Fibroblast of gingiva (primary cell): ENCODE results near the gene CRACR2B.

Experiments
- DNase-seq: peaks from one replicate; pipeline ENCODE4 v3.0.0-alpha.2; 2011; ENCODE audit warnings: low read depth

CRACR2B gene

DNA sequence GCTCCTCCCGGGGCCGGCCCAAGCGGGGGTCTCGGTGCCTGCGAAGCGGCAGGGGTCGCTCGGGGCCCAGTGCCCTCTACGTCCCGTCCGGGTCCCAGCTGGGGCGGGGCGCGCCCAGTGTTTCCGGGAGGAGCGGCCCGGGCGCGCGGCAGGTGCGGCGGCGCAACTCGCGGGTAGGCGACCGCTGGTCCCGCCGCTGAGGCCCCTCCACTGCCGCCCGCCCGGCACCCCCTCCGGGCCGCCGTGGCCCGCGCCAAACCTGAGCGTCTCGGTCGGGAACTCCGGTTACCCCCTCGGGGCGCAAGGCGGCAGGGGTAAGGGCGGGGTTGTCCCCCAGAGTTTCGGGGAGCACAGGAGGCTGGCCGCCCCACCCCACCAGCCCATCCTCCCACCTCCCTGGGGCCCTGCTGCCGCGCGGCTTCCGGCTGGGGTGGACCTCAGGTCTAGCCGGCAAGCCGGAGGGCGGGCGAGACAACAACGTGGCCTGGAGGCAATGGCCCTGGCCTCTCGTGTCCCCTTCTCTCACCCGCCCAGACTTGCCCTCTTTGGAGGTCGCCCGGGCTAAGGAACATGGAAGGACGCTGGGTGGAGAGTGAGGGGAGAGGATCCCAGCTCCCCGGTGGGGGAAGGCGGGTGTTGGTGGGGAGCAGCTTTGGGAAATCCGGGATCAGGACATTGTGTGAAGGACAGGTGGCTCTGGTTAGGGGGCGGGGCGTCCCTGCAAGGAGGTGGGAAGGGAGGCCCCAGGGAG is 398 bp upstream of the CRACR2B start:
- DNase-seq = no peak

DNA sequence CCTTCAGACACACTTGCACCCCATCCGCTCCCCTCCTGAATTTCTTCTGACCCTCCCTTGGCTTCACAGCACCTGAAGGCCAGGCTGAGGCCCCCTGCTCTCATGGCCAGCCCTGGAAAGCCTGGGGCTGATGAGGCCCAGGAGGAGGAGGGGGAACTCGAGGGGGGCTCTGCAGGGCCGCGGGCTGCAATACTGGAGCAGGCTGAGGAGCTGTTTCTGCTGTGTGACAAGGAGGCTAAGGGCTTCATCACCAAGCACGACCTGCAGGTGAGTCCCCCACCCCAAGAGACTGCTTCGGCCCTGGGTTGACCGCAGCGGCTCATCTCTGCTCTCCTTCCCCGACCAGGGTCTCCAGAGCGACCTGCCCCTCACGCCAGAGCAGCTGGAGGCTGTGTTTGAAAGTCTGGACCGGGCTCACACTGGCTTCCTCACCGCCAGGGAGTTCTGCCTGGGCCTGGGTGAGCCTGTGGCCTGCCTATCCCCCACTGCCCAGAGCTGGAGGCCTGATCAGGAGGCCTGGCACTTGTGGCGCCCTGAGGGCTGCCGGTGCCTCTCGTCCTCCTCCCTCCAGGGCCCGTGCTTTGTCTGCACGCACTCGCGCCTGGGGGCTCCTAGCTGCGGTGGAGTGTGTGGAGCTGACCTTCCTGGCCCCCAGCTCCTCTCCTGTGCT is 922 bp downstream of the CRACR2B start:
- DNase-seq = no peak

DNA sequence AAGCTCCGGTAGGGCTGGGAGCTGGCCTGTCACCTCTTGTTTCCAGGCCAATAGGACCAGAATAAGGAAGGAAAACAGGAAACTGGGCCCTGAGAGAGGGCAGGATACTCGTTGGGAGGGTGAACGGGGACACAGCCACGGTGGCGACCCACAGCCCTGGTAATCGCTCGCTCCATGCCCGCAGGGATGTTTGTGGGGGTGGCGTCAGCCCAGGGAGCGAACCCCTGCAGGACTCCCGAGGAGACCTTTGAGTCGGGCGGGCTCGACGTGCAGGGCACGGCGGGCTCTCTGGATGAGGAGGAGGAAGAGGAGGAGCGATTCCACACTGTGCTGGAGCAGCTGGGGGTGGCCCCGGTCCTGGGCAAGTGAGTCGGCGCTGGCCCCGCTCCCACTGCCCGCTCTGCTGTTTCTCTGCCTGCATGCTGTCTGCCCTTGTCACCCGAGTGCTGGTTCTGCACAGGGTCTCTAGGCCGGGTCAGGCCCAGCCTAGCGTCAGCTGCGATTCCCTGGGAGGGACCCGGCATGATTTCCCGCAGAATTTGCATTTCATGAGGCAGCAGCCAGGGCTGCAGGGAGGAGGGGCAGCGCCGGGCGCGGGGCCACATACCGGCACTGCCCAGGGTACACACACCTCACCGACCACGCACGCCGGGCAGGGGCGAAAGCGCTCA is 1.6 kb downstream of the CRACR2B start:
- DNase-seq = no peak

DNA sequence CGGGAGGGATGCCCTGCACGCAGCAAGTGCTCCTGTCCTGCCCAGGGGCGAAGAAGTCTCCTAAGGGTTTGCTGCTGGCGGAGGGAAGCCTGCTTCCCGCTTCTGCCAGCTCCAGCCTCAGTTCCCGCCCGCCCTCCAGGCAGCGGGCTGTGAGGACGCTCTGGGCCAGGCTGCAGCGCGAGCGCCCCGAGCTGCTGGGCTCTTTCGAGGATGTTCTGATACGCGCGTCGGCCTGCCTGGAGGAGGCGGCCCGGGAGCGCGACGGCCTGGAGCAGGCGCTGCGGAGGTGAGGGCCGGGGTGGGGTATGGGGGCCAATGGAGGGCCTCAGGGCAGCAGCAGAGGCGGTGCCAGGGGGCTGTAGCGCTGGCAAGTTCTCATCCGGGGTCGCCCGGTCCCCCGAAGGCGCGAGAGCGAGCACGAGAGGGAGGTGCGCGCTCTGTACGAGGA is 2.2 kb downstream of the CRACR2B start:
- no peak for DNase-seq

DNA sequence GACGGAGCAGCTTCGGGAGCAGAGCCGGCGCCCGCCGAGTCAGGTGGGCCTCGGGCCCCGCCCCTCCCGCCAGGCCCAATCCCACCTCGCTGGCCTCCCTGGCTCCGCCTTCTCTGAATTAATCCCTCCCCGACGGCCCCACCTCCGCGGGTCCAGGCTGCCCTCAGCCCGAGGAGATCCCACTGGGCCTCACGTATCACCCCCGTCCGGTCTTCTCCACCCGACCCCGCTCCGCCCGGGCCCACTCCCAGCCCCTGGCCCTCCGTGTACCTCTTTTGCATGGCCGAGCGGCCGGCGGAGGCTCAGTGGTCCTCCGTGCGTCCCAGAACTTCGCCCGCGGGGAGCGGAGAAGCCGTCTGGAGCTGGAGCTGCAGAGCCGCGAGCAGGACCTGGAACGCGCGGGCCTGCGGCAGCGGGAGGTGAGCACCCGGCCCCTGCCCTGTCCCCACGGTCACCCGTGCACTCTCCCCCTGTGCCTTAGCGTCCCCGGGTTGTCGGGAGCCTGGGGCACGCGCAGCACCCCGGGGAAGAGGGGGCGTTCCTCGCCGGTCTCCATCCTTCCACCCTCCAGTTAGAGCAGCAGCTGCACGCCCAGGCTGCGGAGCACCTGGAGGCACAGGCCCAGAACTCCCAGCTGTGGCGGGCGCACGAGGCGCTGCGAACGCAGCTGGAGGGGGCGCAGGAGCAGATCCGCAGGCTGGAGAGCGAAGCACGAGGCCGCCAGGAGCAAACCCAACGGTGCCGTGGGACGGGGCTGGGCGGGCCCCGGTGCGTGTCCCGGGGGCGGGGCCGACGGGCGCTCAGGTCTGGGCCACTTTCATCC is 2.8 kb downstream of the CRACR2B start:
- peak; percentile 23 for DNase-seq

DNA sequence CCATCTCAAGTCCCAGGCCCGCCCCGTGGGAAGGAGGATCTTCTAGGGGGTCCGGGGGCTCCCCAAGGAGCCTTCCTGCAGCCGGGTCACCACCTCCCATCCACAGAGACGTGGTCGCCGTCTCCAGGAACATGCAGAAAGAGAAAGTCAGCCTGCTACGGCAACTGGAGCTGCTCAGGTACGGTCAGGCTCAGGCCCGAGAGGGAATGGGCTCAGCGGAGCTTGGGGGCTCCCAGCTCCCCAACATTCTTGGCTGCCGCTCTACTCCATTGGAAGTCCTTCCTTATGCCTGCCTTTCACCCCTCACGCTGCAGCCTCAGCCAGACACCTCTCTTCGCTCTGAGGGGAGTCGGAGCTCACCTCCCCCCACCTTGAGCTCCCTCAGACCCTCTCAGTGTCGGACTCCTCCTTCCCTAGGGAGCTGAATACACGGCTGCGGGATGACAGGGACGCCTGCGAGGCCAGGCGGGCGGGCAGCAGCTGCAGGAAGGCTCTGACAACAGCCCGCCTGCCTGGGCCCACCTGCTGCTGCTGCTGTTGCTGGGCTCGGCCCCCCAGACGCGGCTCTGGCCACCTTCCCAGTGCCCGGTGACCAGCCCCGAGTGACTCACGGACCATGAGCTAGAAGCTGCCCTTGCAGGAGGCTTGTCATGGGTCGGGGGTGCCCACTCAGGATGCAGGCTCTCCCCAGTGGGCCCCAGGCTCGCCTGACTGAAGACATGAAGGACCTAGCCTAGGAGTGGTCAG is 3.6 kb downstream of the CRACR2B start:
- DNase-seq = no peak

DNA sequence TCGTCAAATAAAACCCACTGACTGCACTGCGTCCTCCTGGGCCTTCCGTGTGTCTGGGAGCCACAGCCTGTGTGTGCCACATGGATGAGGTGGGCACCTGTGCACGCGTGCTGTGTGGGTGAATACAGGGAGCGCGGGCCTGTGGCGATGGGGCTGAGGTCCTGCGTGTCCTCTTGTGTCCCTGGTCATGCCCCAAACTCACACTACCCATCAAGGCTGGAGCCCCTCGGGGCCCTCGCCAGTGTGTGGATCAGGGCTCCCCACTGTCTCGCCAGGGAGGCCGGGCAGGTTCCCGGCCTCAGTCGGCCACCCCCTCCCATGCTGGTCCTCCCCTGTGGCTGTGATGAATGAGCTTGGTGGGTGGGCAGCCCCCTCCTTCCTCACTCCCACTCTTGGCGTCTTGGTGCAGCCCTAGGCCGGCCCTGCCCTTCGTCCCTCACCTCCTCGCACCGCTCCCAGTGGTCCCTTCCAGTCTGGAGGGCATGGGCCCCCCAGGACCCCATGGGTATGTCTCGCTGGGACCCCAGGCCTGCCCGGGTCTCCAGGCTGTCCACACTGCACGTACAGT is 4.3 kb downstream of the CRACR2B start:
- DNase-seq = no peak

DNA sequence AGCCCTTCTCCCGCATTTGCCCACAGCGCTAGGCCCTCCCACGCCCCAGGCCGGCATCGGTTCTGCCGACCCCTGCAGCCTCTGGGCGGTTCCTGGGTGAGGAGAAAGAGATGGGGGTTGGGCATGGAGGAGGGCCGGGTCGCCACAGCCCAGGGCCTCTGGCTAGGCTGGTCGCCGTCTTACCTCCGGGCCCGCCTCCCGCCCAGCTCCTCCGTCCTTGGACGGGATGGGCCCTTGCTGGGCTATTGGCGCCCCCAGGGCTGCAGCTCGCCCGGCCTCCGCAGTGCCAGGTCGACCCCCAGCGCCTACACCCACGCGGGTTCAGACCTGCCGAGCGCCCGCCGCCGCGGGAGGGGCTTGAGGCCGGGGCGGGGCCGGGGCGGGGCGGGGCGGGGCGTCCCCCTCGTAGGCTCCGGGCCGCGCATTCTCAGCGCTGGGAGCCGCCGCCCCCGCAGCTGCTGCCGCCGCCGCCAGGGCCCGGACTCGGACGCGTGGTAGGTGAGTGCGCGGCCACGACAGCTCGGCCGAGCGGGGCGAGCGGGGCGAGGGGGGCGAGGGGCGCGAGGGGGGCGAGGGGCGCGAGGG is 4.9 kb downstream of the CRACR2B start, which contains the start of gene CD151:
Gene CD151 (plus strand): TSS at position 424 of the 585 bp plus-strand sequence. CDS start 3,118 bp downstream, outside the sequence.
- DNase-seq = peak; percentile 47

DNA sequence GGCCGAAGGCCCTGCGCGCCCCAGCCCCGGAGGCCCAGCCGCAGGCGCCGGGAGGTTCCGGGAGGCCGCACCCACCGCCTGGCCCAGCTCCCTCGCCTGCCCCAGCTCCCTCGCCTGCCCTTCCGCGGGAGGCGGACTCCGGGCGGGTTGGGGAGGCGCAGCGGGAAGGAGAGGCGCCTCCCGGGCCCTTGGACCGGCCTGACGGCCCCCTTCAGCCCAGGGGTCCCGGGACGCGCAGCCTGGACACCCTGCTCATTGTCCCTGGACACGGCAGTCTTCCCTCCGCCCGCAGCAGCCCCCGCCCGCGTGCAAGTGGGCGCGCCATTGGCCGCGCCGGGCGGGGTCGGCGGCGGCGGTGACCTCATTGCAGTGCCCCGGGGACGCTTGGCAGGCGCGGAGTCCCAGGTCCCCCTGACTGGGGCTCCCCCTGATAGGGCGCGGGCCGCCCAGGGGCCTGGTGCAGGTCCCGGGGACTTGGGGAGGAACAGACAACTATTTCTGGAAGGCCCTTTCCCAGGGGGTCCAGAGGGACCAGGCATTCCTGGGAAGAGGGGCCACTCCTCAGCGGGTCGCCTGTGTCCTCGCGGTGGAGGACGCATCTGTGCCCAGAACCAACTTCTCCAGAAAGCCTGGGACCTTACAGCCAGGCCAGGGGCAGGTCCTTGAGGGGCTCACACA is 5.5 kb downstream of the CRACR2B start:
- DNase-seq = peak; percentile 49

DNA sequence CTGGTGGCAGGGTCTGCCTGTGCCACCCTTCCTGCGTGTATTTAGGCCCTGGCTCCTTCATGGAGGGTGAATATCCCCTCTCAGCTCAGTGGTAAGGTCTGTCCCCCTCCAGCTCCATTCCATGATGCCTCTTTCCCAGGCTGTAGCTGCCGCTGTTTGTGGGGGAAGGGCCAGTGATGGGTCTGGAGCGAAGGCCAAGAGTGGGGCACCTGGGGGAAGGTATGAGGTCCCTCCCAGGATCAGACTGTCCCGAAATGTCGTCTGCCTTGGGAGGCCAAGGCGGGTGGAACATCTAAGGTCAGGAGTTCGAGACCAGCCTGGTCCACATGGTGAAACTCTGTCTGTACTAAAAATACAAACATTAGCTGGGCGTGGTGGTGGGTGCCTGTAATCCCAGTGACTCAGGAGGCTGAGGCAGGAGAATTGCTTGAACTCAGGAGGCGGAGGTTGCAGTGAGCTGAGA is 6.2 kb downstream of the CRACR2B start:
- DNase-seq = no peak

DNA sequence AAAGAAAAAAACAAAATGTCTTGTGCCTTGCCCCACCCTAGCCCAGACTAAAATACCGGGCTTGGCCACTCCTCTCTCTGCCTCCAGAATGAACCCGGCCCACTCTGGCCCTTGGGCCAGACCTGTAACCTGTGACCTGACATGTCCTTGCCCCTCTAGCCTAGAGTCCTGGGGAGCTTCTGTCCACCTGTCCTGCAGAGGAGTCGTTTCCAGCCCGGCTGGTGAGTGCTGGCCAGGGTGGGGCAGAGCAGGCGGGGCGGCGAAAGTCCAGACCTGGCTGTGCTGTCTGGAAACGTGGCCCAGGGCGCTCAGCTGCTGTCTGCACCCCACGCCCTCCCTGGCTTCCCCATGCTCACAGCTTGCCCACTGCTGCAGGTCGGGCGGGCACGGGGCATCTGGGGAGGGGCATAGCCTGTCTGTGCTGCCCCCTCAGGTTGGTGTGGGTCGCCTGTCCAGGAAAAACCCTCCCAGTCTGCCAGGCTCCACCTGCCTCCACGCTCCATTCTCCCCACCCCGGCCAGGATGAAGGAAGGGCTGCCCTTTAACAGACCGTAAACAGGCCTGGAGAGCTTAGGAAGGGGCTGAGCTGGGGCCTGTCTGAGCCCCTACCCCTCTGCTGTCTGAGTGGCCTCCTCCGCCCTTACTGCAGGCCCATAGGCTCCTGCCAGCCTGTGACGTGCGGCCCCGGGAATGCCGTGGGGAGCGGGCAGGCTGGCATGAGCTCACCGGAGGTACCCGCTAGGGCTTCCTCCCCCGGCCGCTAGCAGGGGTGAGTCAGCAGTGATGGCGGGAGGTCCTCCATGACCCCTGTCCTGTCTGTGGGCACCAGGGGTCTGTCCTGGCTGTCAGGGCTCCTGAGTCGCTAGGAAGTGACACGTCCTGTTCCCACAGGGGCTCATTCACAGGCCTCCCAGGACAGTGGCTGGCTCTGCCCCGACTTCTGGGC is 6.9 kb downstream of the CRACR2B start:
- peak; percentile 93 for DNase-seq

DNA sequence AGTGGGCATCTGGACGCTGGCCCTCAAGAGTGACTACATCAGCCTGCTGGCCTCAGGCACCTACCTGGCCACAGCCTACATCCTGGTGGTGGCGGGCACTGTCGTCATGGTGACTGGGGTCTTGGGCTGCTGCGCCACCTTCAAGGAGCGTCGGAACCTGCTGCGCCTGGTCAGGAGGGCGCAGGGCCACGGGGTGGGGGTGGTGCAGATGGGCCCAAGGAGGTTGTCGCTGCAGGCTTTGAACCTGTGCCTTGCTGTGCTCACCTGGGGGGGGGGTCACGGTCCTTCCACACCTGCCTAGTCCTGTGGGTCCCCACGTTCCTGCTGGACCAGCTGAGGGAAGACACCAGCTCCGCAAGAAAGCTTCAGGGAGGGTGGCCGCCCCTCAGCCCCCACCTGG is 8.6 kb downstream of the CRACR2B start:
- no peak for DNase-seq

DNA sequence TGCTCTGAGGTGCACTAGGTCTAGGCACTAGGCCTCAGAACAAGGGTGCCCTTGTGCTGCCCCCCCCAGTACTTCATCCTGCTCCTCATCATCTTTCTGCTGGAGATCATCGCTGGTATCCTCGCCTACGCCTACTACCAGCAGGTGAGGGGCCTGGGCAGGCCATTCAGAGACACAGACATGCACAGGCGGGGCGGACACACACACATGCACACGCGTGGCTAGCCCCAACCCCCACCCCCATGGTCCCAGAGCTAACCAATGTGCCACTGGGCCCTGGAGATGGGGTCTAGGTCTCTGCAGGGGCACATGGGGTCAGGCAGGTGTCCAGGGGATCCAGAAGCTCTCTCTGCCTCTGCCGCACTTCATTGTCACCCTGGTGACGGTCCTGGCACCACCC is 9.0 kb downstream of the CRACR2B start:
- no peak for DNase-seq

DNA sequence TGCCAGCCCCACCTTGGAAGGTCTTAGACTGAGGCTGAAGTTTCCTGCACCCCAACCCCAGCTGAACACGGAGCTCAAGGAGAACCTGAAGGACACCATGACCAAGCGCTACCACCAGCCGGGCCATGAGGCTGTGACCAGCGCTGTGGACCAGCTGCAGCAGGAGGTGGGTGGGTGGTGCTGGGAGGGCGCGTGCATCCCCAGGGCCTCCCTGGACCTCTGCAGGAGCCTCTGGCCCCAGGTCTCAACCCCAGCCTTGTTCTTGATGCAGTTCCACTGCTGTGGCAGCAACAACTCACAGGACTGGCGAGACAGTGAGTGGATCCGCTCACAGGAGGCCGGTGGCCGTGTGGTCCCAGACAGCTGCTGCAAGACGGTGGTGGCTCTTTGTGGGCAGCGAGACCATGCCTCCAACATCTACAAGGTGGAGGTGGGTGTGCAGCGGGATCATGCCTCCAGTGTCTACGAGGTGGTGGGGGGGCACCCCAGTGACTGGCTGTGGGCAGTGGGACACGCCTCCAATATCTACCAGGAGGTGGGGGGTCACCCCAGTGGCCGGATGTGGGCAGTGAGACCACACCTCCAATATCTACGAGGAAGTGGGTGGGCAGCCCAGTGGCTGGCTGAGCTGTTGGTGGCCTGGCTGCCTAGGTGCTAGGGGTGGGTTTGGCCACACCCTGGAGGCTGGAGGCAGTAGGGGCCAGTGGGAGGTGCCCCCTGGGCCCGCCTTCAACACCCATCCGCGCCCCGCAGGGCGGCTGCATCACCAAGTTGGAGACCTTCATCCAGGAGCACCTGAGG is 9.7 kb downstream of the CRACR2B start:
- DNase-seq = no peak

DNA sequence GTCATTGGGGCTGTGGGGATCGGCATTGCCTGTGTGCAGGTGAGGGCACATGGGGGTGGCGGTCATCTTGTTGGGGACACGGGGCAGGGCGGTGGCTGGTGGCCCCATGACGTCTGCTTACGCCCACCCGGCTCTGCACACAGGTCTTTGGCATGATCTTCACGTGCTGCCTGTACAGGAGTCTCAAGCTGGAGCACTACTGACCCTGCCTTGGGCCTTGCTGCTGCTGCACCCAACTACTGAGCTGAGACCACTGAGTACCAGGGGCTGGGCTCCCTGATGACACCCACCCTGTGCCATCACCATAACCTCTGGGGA is 10.2 kb downstream of the CRACR2B start:
- DNase-seq = no peak

DNA sequence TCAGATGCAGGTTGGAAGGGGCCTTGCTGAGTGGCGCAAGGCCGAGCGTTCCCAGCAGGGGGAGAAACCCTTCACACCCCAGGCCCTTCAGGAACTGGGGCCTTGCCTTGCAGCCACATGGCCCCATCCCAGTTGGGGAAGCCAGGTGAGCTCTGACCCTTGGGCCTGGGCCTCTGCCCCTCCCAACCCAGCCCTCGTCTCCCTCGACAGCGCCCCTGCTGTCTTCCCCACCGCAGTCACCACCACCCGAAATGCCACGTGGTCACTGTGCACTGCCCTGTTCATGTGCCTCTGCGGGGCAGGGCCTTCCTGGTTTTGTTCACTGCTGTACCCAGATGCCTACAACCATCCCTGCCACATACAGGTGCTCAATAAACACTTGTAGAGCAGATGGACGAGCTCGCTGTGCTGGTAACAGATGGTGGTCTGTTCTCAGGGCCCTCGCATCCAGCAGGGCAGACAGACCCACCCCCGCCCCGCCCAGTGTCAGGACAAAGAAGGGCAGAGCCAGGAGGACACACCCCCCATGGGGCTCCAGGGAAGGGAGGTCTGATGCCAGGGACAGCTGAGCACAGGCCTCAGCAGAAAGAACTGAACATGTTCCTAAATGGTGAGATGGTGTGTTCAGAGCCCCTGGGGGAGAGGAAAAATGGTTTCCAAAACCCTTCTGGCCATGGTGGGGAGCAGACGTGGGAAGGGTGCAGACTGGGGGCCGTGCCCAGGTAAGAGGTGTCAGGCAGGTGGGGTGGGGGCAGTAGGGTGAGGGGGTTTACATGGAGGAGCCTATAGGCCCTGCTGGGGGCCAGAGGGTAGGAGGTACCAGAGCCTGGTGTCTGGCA is 10.9 kb downstream of the CRACR2B start:
- peak; percentile 49 for DNase-seq

DNA sequence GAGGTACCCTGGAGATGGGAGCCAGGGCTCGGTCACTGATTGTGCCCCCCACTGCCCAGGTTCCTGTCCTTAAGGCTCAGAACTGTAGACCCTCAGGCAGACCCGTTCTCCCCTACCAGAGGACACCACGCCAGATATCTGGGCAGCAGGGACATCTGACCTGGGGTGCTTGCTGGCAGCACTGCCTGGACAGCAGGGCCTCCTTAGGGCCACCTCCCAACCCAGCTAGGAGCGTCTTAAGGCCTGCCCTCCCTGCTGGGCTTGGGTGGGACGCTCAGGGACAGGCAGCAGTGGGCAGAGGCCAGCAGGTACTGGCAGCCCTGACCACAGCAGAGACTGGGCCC is 11.5 kb downstream of the CRACR2B start:
- DNase-seq = no peak
